ENCODE results near the gene OR5AR1.

The OR5AR1 gene

GRCh38 chr11:56700914-56701485 is 37.5 kb downstream of the OR5AR1 start:
- H4K20me1 ChIP-seq (ENCODE audit: insufficient read depth, low read length) = no peaks in the 10 kb centered on the region
- H3K4me3 ChIP-seq (ENCODE audit: low read length) = no peak overlapping the region
- H2AFZ ChIP-seq (ENCODE audit: low read length) = no peak overlapping the region
- no peaks in the 10 kb centered on the region for H3K9me3 ChIP-seq (replicated peaks; ENCODE audit: insufficient read depth, low read length)
- H3K9ac ChIP-seq (ENCODE audit: low read length) = no peak overlapping the region
- H3K27ac ChIP-seq (ENCODE audit: low read length) = no peak overlapping the region
- H3K36me3 ChIP-seq (replicated peaks; ENCODE audit: insufficient read depth, low read length) = no peaks in the 10 kb centered on the region
- no peaks in the 10 kb centered on the region for H3K9me2 ChIP-seq (replicated peaks; ENCODE audit: insufficient read depth, low read length)
- no peak overlapping the region for H3K4me2 ChIP-seq (ENCODE audit: low read depth, low read length)
- no peaks in the 10 kb centered on the region for H3K4me1 ChIP-seq (ENCODE audit: low read length)
- DNase-seq = no peak
- H3F3A ChIP-seq (ENCODE audit: insufficient read depth, low read length) = no peaks in the 10 kb centered on the region
- H3K27me3 ChIP-seq (replicated peaks; ENCODE audit: insufficient read depth, low read length) = no peaks in the 10 kb centered on the region
- TF ChIP-seq CTCF (IDR thresholded peaks at IDR 0.05; ENCODE audit: low read length) (no peak), EZH2 (optimal IDR thresholded peaks at IDR 0.05; ENCODE audit: low read depth, low read length) (no peak), EZH2phosphoT487 (IDR thresholded peaks at IDR 0.05; ENCODE audit: low read length) (no peak)
- no peaks in the 10 kb centered on the region for H3K79me2 ChIP-seq (ENCODE audit: low read length)

- no peak overlapping the region for H2AFZ ChIP-seq (ENCODE audit: low read length)
- H3K36me3 ChIP-seq (replicated peaks; ENCODE audit: insufficient read depth, low read length) = no peaks in the 10 kb centered on the region
- DNase-seq = no peak
- no peaks in the 10 kb centered on the region for H3K27me3 ChIP-seq (replicated peaks; ENCODE audit: insufficient read depth, low read length)
- TF ChIP-seq CTCF (IDR thresholded peaks at IDR 0.05; ENCODE audit: low read length) (no peak), EZH2 (optimal IDR thresholded peaks at IDR 0.05; ENCODE audit: low read depth, low read length) (no peak), EZH2phosphoT487 (IDR thresholded peaks at IDR 0.05; ENCODE audit: low read length) (no peak)
- no peak overlapping the region for H3K27ac ChIP-seq (ENCODE audit: low read length)
- no peaks in the 10 kb centered on the region for H3K4me1 ChIP-seq (ENCODE audit: low read length)
- H4K20me1 ChIP-seq (ENCODE audit: insufficient read depth, low read length) = no peaks in the 10 kb centered on the region
- H3K9ac ChIP-seq (ENCODE audit: low read length) = no peak overlapping the region
- H3F3A ChIP-seq (ENCODE audit: insufficient read depth, low read length) = no peaks in the 10 kb centered on the region
- no peaks in the 10 kb centered on the region for H3K9me3 ChIP-seq (replicated peaks; ENCODE audit: insufficient read depth, low read length)
- H3K4me3 ChIP-seq (ENCODE audit: low read length) = no peak overlapping the region
- H3K79me2 ChIP-seq (ENCODE audit: low read length) = no peaks in the 10 kb centered on the region
- H3K4me2 ChIP-seq (ENCODE audit: low read depth, low read length) = no peak overlapping the region
- H3K9me2 ChIP-seq (replicated peaks; ENCODE audit: insufficient read depth, low read length) = no peaks in the 10 kb centered on the region
These were observed 42.4 kb downstream of the OR5AR1 start for GRCh38 chr11:56705784-56706396.

GRCh38 chr11:56706486-56706885 is 43.0 kb downstream of the OR5AR1 start:
- Histone ChIP-seq H3K4me3 (ENCODE audit: low read length) (no peak overlapping the region), H2AFZ (ENCODE audit: low read length) (no peak overlapping the region), H3K9ac (ENCODE audit: low read length) (no peak overlapping the region), H3K4me1 (ENCODE audit: low read length) (no peaks in the 10 kb centered on the region), H3K9me2 (replicated peaks; ENCODE audit: insufficient read depth, low read length) (no peaks in the 10 kb centered on the region), H3F3A (ENCODE audit: insufficient read depth, low read length) (no peaks in the 10 kb centered on the region), H3K27ac (ENCODE audit: low read length) (no peak overlapping the region), H3K27me3 (replicated peaks; ENCODE audit: insufficient read depth, low read length) (no peaks in the 10 kb centered on the region), H3K4me2 (ENCODE audit: low read depth, low read length) (no peak overlapping the region), H3K36me3 (replicated peaks; ENCODE audit: insufficient read depth, low read length) (no peaks in the 10 kb centered on the region), H3K9me3 (replicated peaks; ENCODE audit: insufficient read depth, low read length) (no peaks in the 10 kb centered on the region), H3K79me2 (ENCODE audit: low read length) (no peaks in the 10 kb centered on the region), H4K20me1 (ENCODE audit: insufficient read depth, low read length) (no peaks in the 10 kb centered on the region)
- DNase-seq = no peak
- TF ChIP-seq EZH2 (optimal IDR thresholded peaks at IDR 0.05; ENCODE audit: low read depth, low read length) = no peak
- TF ChIP-seq CTCF (IDR thresholded peaks at IDR 0.05; ENCODE audit: low read length) = no peak
- TF ChIP-seq EZH2phosphoT487 (IDR thresholded peaks at IDR 0.05; ENCODE audit: low read length) = no peak

All from MM.1S (cell line).